Measurements from ENCODE around the gene SAE1. TPM values are rescaled to one million over a fixed set of nuclear protein-coding genes. Genes with fewer than 3 reads are reported as not detected.

Gene SAE1
- total and polyA plus RNA-seq, 10 of the 15 experiments (the other 5 are each of a cell fraction or from before 2014, with no cell fraction given): 62.0 to 246 (median 148) TPM

- H3K4me2 ChIP-seq (ENCODE audit: control insufficient read depth, insufficient read depth): no peak overlapping the region
Observed at GRCh38 chr19:47129579-47129978, 1.1 kb upstream of the SAE1 start.

More at GRCh38 chr19:47129579-47129978, 1.1 kb upstream of the SAE1 start:
- DNase-seq (ENCODE audit: low read depth, low spot score) (no peak), FAIRE-seq (no peak), ATAC-seq (no peak)
- in situ Hi-C loops (cut with MboI): loop anchor here (5.0 kb wide), 1 partner anchor 52 kb away; no protein-coding TSS in a partner anchor
- H3K9ac ChIP-seq (ENCODE audit: control insufficient read depth, insufficient read depth, low read length): no peak overlapping the region
- no peaks in the 10 kb centered on the region for H4K20me1 ChIP-seq (ENCODE audit: control insufficient read depth, insufficient read depth)
- peak overlapping the region; percentile 77; the same call in 1 of the 2 replicates for H2AFZ ChIP-seq (ENCODE audit: control insufficient read depth, low read depth, low read length)
- peaks cover 37% of the 10 kb centered on the region for H3K79me2 ChIP-seq (ENCODE audit: control insufficient read depth, insufficient read depth, low read length)
- no peak for TF ChIP-seq CBFB (IDR thresholded peaks at IDR 0.05; ENCODE audit: low read depth)
- no peak for TF ChIP-seq CHD1 (IDR thresholded peaks at IDR 0.05; ENCODE audit: low read depth, low read length)
- no peak for TF ChIP-seq CREM (IDR thresholded peaks at IDR 0.05; ENCODE audit: low read depth)
- TF ChIP-seq, protein P1, sequence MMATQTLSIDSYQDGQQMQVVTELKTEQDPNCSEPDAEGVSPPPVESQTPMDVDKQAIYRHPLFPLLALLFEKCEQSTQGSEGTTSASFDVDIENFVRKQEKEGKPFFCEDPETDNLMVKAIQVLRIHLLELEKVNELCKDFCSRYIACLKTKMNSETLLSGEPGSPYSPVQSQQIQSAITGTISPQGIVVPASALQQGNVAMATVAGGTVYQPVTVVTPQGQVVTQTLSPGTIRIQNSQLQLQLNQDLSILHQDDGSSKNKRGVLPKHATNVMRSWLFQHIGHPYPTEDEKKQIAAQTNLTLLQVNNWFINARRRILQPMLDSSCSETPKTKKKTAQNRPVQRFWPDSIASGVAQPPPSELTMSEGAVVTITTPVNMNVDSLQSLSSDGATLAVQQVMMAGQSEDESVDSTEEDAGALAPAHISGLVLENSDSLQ (IDR thresholded peaks at IDR 0.05): no peak
- TF ChIP-seq ATF7 (IDR thresholded peaks at IDR 0.05; ENCODE audit: low read depth): no peak
- TF ChIP-seq ASH2L (IDR thresholded peaks at IDR 0.05; ENCODE audit: borderline replicate concordance, low read depth): no peak
- TF ChIP-seq CREB1 (IDR thresholded peaks at IDR 0.05; ENCODE audit: low read depth): no peak
- TF ChIP-seq ZBED1 (IDR thresholded peaks at IDR 0.05; ENCODE audit: borderline replicate concordance): no peak
- no peak for TF ChIP-seq NFIC (IDR thresholded peaks at IDR 0.05; ENCODE audit: low read depth, low read length)
- no peak for TF ChIP-seq ZBTB11 (CRISPR knock-in tag; IDR thresholded peaks at IDR 0.05)
- no peak for TF ChIP-seq BCL11A (IDR thresholded peaks at IDR 0.05; ENCODE audit: low read depth, low read length)
- no peak for TF ChIP-seq SREBF2 (IDR thresholded peaks at IDR 0.05; ENCODE audit: low read length)
- H3K4me3 ChIP-seq: no peak overlapping the region
- H3K36me3 ChIP-seq (ENCODE audit: control insufficient read depth in 2 of 2, insufficient read depth in 2 of 2, low read length in 1 of 2): no peaks in the 10 kb centered on the region; a peak in 1 of 4 replicates
- intact Hi-C loops (cut with micrococcal nuclease; ENCODE audit: unreplicated experiment): no loop called here
- WGBS (ENCODE audit: insufficient coverage, insufficient replicate concordance, low lambda C conversion rate, missing lambda C conversion rate): 94% methylated on average over 4 of the region's 4 CpGs
- no TSS peak for BruUV-seq (replicated peaks)
- ChIA-PET POLR2A (interaction anchor here (4.4 kb wide), 1 partner anchor 16 kb away, joined by 45 read pairs; the partner anchor contains the start of gene ZC3H4), SMC1A (ENCODE audit: uncharacterized antibody, unreplicated experiment) (interaction anchor here (1.4 kb wide), 1 partner anchor 94 kb away, joined by 4 read pairs; no protein-coding TSS in a partner anchor), CTCF (interaction anchor here (4.5 to 5.2 kb wide), 2 partner anchors 49 to 93 kb away, joined by 41 to 77 read pairs; no protein-coding TSS in a partner anchor), RAD21 (ENCODE audit: unreplicated experiment) (interaction anchor here (0.6 kb wide), 1 partner anchor 13 kb away, joined by 3 read pairs; no protein-coding TSS in a partner anchor)
- no peak overlapping the region for H3K27ac ChIP-seq (ENCODE audit: control insufficient read depth, insufficient read depth)
- H3K4me1 ChIP-seq (ENCODE audit: control insufficient read depth, insufficient read depth, low read length): no peaks in the 10 kb centered on the region; the same call in 1 of the 2 replicates
- no peaks in the 10 kb centered on the region for H3K27me3 ChIP-seq (replicated peaks in 1 of 2; ENCODE audit: control insufficient read depth in 2 of 2, insufficient read depth in 2 of 2, low read length in 1 of 2)
- H3K9me3 ChIP-seq (replicated peaks; ENCODE audit: control insufficient read depth, insufficient read depth, low read length): peaks cover 3% of the 10 kb centered on the region; the same call in 1 of the 3 replicates

Data from GM12878 (cell line).